SK-N-SH (cell line): Measurements from ENCODE around the gene NUP54. TPM values are rescaled to one million over a fixed set of nuclear protein-coding genes. Genes with fewer than 3 reads are reported as not detected.

Source experiments
- CTCF ChIA-PET: fragments of 300-600, 350-600 bp; formaldehyde crosslinking; extraction: SDS; loops from one replicate; lab custom pipeline; 2021; lab: Yijun Ruan, JAX
- POLR2A ChIA-PET: fragments of 350-600 bp; sonication (Branson Sonifier 250); formaldehyde crosslinking; extraction: SDS; loops from one replicate; lab custom pipeline; 2020; ENCODE audit warnings: antibody characterized with exemption, inconsistent platforms; lab: Yijun Ruan, JAX
- DNase-seq: peaks from one replicate; pipeline ENCODE4 v3.0.0; 2012
- H2AFZ ChIP-seq: fragments of 200-600 bp; sonication (generic); 2 replicates; pipeline ENCODE4 v1.8.1; 2016; ENCODE audit warnings: antibody characterized with exemption, mild to moderate bottlenecking, low read depth
- H3F3A ChIP-seq: fragments of 200-600 bp; sonication (generic); replicated peaks from 2 replicates; pipeline ENCODE3; 2016; ENCODE audit warnings: antibody characterized with exemption, mild to moderate bottlenecking; ENCODE audit not compliant: insufficient read depth
- H3K27ac ChIP-seq, 2 experiments: fragments of 200-500 bp in 1 of 2; fragments of 200-600 bp in 1 of 2; sonication (Bioruptor generic) in 1 of 2; sonication (generic), shearing (Covaris generic) in 1 of 2; 2 replicates each; pipeline versions ENCODE4 v1.5.1 to v1.6.1; 2014 to 2016; ENCODE audit warnings: low read depth in 2 of 2, inconsistent platforms in 1 of 2, low read length in 1 of 2, mild to moderate bottlenecking in 1 of 2, mixed read lengths in 1 of 2
- H3K27me3 ChIP-seq: fragments of 200-600 bp; sonication (generic), shearing (Covaris generic); 2 replicates; pipeline ENCODE4 v1.6.1; 2016; ENCODE audit warnings: mixed run types; ENCODE audit not compliant: insufficient read depth
- H3K36me3 ChIP-seq, 2 experiments: fragments of 200-500 bp in 1 of 2; fragments of 200-600 bp in 1 of 2; sonication (Bioruptor generic) in 1 of 2; sonication (generic) in 1 of 2; replicated peaks in 1 of 2; 2 replicates each; pipeline versions ENCODE3 to v1.5.1; 2014 to 2016; ENCODE audit warnings: low read length in 1 of 2, mild to moderate bottlenecking in 1 of 2; ENCODE audit not compliant: insufficient read depth in 2 of 2, control insufficient read depth in 1 of 2
- H3K4me1 ChIP-seq, 2 experiments: fragments of 200-500 bp in 1 of 2; fragments of 200-600 bp in 1 of 2; sonication (Bioruptor generic) in 1 of 2; sonication (generic), shearing (Covaris generic) in 1 of 2; 2 replicates each; pipeline versions ENCODE4 v1.5.1 to v1.6.1; 2014 to 2016; ENCODE audit warnings: low read depth in 1 of 2, low read length in 1 of 2, mixed run types in 1 of 2; ENCODE audit not compliant: insufficient read depth in 2 of 2, control insufficient read depth in 1 of 2
- H3K4me2 ChIP-seq: fragments of 200-600 bp; sonication (generic), shearing (Covaris generic); 2 replicates; pipeline ENCODE4 v1.6.1; 2017; ENCODE audit warnings: mixed run types
- H3K4me3 ChIP-seq, 2 experiments: fragments of 200-500 bp in 1 of 2; fragments of 200-600 bp in 1 of 2; sonication (Bioruptor generic) in 1 of 2; sonication (generic), shearing (Covaris generic) in 1 of 2; 2 replicates each; pipeline versions ENCODE4 v1.5.1 to v1.8.1; 2014 to 2016; ENCODE audit warnings: low read depth in 2 of 2, inconsistent platforms in 1 of 2, low read length in 1 of 2, mild to moderate bottlenecking in 1 of 2, mixed read lengths in 1 of 2, moderate library complexity in 1 of 2
- H3K79me2 ChIP-seq: fragments of 200-600 bp; sonication (generic); 2 replicates; pipeline ENCODE4 v1.8.1; 2017; ENCODE audit warnings: mild to moderate bottlenecking; ENCODE audit not compliant: insufficient read depth
- H3K9ac ChIP-seq: fragments of 200-600 bp; sonication (generic); 2 replicates; pipeline ENCODE4 v1.6.1; 2017; ENCODE audit warnings: mixed run types
- H3K9me2 ChIP-seq: fragments of 200-600 bp; sonication (generic); 2 replicates; pipeline ENCODE4 v1.6.1; 2017; ENCODE audit warnings: mixed run types
- H3K9me3 ChIP-seq: fragments of 200-600 bp; sonication (generic); 2 replicates; pipeline ENCODE4 v1.6.1; 2017; ENCODE audit warnings: mixed run types, mild to moderate bottlenecking, moderate library complexity
- H4K20me1 ChIP-seq: fragments of 200-600 bp; sonication (generic); 2 replicates; pipeline ENCODE4 v1.6.1; 2017; ENCODE audit warnings: mild to moderate bottlenecking, mixed run types; ENCODE audit not compliant: insufficient read depth
- EP300 ChIP-seq, 2 experiments: IDR thresholded peaks; 2 replicates each; pipeline versions ENCODE4 v1.4.0 to v1.6.1; 2012; ENCODE audit warnings: borderline replicate concordance in 1 of 2, low read depth in 1 of 2, low read length in 1 of 2
- EZH2phosphoT487 ChIP-seq: fragments of 200-600 bp; sonication (generic); IDR thresholded peaks from 2 replicates; pipeline ENCODE4 v1.6.1; 2017; ENCODE audit warnings: low read depth, mixed run types, mild to moderate bottlenecking, antibody characterized with exemption, moderate library complexity, borderline replicate concordance
- FOXJ3 ChIP-seq: sonication (generic); formaldehyde crosslinking; IDR thresholded peaks from 2 replicates; pipeline ENCODE4 v1.5.1; 2020; ENCODE audit warnings: mild to moderate bottlenecking, missing genetic modification reagents
- FOXM1 ChIP-seq: IDR thresholded peaks from 2 replicates; pipeline ENCODE4 v1.4.0; 2012; ENCODE audit warnings: low read depth, mild to moderate bottlenecking
- GABPA ChIP-seq: IDR thresholded peaks from 2 replicates; pipeline ENCODE4 v1.4.0; 2012; ENCODE audit warnings: low read depth, mild to moderate bottlenecking
- GATA2 ChIP-seq: sonication (generic); formaldehyde crosslinking; IDR thresholded peaks from 2 replicates; pipeline ENCODE4 v1.5.0; 2020; ENCODE audit warnings: mild to moderate bottlenecking, missing genetic modification reagents
- JUND ChIP-seq: IDR thresholded peaks from 2 replicates; pipeline ENCODE4 v1.4.0; 2012
- MEF2A ChIP-seq: IDR thresholded peaks from 2 replicates; pipeline ENCODE4 v1.4.0; 2012; ENCODE audit warnings: low read depth, borderline replicate concordance
- NRF1 ChIP-seq: IDR thresholded peaks from 2 replicates; pipeline ENCODE4 v1.6.1; 2012; ENCODE audit warnings: low read depth, mild to moderate bottlenecking, low read length
- POLR2AphosphoS5 ChIP-seq: IDR thresholded peaks from 2 replicates; pipeline ENCODE4 v1.6.1; 2012; ENCODE audit warnings: low read depth, low read length
- RAD21 ChIP-seq: IDR thresholded peaks from 2 replicates; pipeline ENCODE4 v1.6.1; 2012; ENCODE audit warnings: mild to moderate bottlenecking, low read length
- RCOR1 ChIP-seq: fragments of 150-350 bp; IDR thresholded peaks from 2 replicates; pipeline ENCODE4 v1.6.1; 2017; ENCODE audit warnings: antibody characterized with exemption, low read length
- RXRA ChIP-seq: IDR thresholded peaks from 2 replicates; pipeline ENCODE4 v1.4.0; 2012; ENCODE audit warnings: low read depth, mild to moderate bottlenecking, borderline replicate concordance
- TAF1 ChIP-seq: IDR thresholded peaks from 2 replicates; pipeline ENCODE4 v1.6.1; 2012; ENCODE audit warnings: low read depth, mild to moderate bottlenecking, low read length, moderate library complexity, borderline replicate concordance
- TCF12 ChIP-seq: IDR thresholded peaks from 2 replicates; pipeline ENCODE4 v1.4.0; 2012
- TEAD4 ChIP-seq: IDR thresholded peaks from 2 replicates; pipeline ENCODE4 v1.4.0; 2012; ENCODE audit warnings: mild to moderate bottlenecking, borderline replicate concordance; ENCODE audit not compliant: insufficient read depth
- YY1 ChIP-seq: IDR thresholded peaks from 2 replicates; pipeline ENCODE4 v1.4.0; 2012; ENCODE audit warnings: low read depth, mild to moderate bottlenecking
- WGBS: methylation state at CpG from one replicate; pipeline ENCODE4 v1.1.6; 2017; ENCODE audit warnings: low lambda C conversion rate; 5-methylcytosine and 5-hydroxymethylcytosine counted together
- polyA plus RNA-seq, 3 experiments: library from polyadenylated mRNA; depleted of rRNA; stranded (reverse); fragments of >200 nt; gene quantifications; 2 replicates each; pipeline ENCODE4 v1.2.3, GENCODE V29; 2012
- TF ChIP-seq, protein P1 (sequence below): IDR thresholded peaks from 2 replicates; pipeline ENCODE4 v1.4.0; 2012; ENCODE audit warnings: low read depth
- TF ChIP-seq, protein P2 (sequence below): IDR thresholded peaks from 2 replicates; pipeline ENCODE4 v1.4.0; 2012; ENCODE audit warnings: low read depth, borderline replicate concordance
- TF ChIP-seq, protein P3 (sequence below): IDR thresholded peaks from 2 replicates; pipeline ENCODE4 v1.6.1; 2012; ENCODE audit warnings: mild to moderate bottlenecking, low read depth, low read length, moderate library complexity
- TF ChIP-seq, protein P4 (sequence below): IDR thresholded peaks from 2 replicates; pipeline ENCODE4 v1.4.0; 2012; ENCODE audit warnings: low read depth, borderline replicate concordance
- TF ChIP-seq, protein P5 (sequence below): IDR thresholded peaks from 2 replicates; pipeline ENCODE4; 2012
- TF ChIP-seq, protein P6 (sequence below): fragments of 150-350 bp; IDR thresholded peaks from 2 replicates; pipeline ENCODE4 v1.6.1; 2016; ENCODE audit warnings: mild to moderate bottlenecking, low read depth, low read length
- TF ChIP-seq, protein P7 (sequence below): fragments of 200-600 bp; sonication (generic); IDR thresholded peaks from 2 replicates; pipeline ENCODE4 v1.6.1; 2017; ENCODE audit warnings: antibody characterized with exemption, mild to moderate bottlenecking, moderate library complexity

The NUP54 gene
- polyA plus RNA-seq, 1 of the 3 experiments (the other 2 are of a cell fraction): 19.4 TPM

DNA sequence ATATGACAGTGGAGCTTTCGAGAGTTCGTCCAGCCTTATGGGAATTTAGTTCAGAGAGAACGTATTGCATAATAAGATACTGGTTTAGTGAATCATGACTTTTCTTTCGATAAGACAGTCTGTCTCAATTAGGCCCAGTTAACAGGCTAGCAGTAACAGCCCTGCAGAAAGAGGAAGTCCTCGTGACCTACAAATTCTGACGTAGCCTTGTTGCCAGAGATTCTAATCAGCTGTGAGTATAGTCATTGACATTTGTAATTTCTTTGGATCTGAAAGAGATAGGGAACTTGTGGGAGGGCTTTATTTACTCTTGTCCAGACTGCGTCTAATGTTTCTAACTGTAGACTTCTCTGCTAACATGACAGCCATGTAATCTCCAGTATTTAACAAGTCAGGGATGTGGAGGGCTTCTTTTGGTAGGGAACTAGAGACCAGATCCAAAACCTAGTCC lies 57.9 kb downstream of the NUP54 start:
- H3K9me2 ChIP-seq: no peaks in the 10 kb centered on the region
- H3K4me1 ChIP-seq: peaks cover 0 to 4% of the 10 kb centered on the region in 2 experiments; a peak in 2 of 4 replicates
- CTCF ChIA-PET: no interaction called here
- no peaks in the 10 kb centered on the region for H4K20me1 ChIP-seq
- no peaks in the 10 kb centered on the region for H3F3A ChIP-seq
- no peak overlapping the region for H3K4me3 ChIP-seq
- POLR2A ChIA-PET: no interaction called here
- peak; percentile 45 for DNase-seq
- peak overlapping the region; percentile 78; the same call in 1 of the 2 replicates for H2AFZ ChIP-seq
- H3K36me3 ChIP-seq: no peaks in the 10 kb centered on the region
- H3K9ac ChIP-seq: no peak overlapping the region
- peak overlapping the region; percentile 52 to 80 for H3K27ac ChIP-seq
- H3K4me2 ChIP-seq: 0 out of 2 replicates have a peak overlapping the region, but pooled peaks have one; percentile 24
- H3K79me2 ChIP-seq: no peaks in the 10 kb centered on the region
- no peaks in the 10 kb centered on the region for H3K9me3 ChIP-seq
- WGBS: 31% methylated on average over 7 of the region's 7 CpGs
- H3K27me3 ChIP-seq: no peaks in the 10 kb centered on the region
- TF ChIP-seq GABPA (no peak), EP300 (IDR thresholded peaks at IDR 0.05; ENCODE audit: borderline replicate concordance in 1 of 2, low read depth in 1 of 2, low read length in 1 of 2) (peak in 1 of 2 experiments; percentile 57; a peak in 2 of 4 replicates), TCF12 (peak; percentile 54), RXRA (no peak), JUND (no peak), YY1 (no peak), EZH2phosphoT487 (no peak), RAD21 (no peak), TEAD4 (no peak), NRF1 (no peak), GATA2 (peak; percentile 56; the same call in 1 of the 2 replicates), POLR2AphosphoS5 (no peak), RCOR1 (peak; percentile 78), FOXM1 (no peak), MEF2A (no peak), TAF1 (no peak), FOXJ3 (CRISPR knock-in tag) (no peak)
- TF ChIP-seq, protein P1, sequence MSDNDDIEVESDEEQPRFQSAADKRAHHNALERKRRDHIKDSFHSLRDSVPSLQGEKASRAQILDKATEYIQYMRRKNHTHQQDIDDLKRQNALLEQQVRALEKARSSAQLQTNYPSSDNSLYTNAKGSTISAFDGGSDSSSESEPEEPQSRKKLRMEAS: no peak
- TF ChIP-seq, protein P2, sequence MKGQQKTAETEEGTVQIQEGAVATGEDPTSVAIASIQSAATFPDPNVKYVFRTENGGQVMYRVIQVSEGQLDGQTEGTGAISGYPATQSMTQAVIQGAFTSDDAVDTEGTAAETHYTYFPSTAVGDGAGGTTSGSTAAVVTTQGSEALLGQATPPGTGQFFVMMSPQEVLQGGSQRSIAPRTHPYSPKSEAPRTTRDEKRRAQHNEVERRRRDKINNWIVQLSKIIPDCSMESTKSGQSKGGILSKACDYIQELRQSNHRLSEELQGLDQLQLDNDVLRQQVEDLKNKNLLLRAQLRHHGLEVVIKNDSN: peak; percentile 53; the same call in 1 of the 2 replicates
- TF ChIP-seq, protein P3, sequence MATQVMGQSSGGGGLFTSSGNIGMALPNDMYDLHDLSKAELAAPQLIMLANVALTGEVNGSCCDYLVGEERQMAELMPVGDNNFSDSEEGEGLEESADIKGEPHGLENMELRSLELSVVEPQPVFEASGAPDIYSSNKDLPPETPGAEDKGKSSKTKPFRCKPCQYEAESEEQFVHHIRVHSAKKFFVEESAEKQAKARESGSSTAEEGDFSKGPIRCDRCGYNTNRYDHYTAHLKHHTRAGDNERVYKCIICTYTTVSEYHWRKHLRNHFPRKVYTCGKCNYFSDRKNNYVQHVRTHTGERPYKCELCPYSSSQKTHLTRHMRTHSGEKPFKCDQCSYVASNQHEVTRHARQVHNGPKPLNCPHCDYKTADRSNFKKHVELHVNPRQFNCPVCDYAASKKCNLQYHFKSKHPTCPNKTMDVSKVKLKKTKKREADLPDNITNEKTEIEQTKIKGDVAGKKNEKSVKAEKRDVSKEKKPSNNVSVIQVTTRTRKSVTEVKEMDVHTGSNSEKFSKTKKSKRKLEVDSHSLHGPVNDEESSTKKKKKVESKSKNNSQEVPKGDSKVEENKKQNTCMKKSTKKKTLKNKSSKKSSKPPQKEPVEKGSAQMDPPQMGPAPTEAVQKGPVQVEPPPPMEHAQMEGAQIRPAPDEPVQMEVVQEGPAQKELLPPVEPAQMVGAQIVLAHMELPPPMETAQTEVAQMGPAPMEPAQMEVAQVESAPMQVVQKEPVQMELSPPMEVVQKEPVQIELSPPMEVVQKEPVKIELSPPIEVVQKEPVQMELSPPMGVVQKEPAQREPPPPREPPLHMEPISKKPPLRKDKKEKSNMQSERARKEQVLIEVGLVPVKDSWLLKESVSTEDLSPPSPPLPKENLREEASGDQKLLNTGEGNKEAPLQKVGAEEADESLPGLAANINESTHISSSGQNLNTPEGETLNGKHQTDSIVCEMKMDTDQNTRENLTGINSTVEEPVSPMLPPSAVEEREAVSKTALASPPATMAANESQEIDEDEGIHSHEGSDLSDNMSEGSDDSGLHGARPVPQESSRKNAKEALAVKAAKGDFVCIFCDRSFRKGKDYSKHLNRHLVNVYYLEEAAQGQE: no peak
- TF ChIP-seq, protein P4, sequence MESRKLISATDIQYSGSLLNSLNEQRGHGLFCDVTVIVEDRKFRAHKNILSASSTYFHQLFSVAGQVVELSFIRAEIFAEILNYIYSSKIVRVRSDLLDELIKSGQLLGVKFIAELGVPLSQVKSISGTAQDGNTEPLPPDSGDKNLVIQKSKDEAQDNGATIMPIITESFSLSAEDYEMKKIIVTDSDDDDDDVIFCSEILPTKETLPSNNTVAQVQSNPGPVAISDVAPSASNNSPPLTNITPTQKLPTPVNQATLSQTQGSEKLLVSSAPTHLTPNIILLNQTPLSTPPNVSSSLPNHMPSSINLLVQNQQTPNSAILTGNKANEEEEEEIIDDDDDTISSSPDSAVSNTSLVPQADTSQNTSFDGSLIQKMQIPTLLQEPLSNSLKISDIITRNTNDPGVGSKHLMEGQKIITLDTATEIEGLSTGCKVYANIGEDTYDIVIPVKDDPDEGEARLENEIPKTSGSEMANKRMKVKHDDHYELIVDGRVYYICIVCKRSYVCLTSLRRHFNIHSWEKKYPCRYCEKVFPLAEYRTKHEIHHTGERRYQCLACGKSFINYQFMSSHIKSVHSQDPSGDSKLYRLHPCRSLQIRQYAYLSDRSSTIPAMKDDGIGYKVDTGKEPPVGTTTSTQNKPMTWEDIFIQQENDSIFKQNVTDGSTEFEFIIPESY: no peak
- TF ChIP-seq, protein P5, sequence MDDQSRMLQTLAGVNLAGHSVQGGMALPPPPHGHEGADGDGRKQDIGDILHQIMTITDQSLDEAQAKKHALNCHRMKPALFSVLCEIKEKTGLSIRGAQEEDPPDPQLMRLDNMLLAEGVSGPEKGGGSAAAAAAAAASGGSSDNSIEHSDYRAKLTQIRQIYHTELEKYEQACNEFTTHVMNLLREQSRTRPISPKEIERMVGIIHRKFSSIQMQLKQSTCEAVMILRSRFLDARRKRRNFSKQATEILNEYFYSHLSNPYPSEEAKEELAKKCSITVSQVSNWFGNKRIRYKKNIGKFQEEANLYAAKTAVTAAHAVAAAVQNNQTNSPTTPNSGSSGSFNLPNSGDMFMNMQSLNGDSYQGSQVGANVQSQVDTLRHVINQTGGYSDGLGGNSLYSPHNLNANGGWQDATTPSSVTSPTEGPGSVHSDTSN: peak; percentile 56
- TF ChIP-seq, protein P6, sequence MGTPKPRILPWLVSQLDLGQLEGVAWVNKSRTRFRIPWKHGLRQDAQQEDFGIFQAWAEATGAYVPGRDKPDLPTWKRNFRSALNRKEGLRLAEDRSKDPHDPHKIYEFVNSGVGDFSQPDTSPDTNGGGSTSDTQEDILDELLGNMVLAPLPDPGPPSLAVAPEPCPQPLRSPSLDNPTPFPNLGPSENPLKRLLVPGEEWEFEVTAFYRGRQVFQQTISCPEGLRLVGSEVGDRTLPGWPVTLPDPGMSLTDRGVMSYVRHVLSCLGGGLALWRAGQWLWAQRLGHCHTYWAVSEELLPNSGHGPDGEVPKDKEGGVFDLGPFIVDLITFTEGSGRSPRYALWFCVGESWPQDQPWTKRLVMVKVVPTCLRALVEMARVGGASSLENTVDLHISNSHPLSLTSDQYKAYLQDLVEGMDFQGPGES: no peak
- TF ChIP-seq, protein P7, sequence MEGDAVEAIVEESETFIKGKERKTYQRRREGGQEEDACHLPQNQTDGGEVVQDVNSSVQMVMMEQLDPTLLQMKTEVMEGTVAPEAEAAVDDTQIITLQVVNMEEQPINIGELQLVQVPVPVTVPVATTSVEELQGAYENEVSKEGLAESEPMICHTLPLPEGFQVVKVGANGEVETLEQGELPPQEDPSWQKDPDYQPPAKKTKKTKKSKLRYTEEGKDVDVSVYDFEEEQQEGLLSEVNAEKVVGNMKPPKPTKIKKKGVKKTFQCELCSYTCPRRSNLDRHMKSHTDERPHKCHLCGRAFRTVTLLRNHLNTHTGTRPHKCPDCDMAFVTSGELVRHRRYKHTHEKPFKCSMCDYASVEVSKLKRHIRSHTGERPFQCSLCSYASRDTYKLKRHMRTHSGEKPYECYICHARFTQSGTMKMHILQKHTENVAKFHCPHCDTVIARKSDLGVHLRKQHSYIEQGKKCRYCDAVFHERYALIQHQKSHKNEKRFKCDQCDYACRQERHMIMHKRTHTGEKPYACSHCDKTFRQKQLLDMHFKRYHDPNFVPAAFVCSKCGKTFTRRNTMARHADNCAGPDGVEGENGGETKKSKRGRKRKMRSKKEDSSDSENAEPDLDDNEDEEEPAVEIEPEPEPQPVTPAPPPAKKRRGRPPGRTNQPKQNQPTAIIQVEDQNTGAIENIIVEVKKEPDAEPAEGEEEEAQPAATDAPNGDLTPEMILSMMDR: no peak
